NOMO-1 treated with dmso at 0.1 percent for 144 hours (cell line): ENCODE data around the gene MFNG.
A peak's percentile ranks its signal among the peaks of the same experiment; 100 is the strongest.

Experiments used
- DNase-seq: peaks from one replicate; lab custom pipeline; 2025; ENCODE audit not compliant: unreplicated experiment; lab: John Stamatoyannopoulos, UW

MFNG gene

DNA sequence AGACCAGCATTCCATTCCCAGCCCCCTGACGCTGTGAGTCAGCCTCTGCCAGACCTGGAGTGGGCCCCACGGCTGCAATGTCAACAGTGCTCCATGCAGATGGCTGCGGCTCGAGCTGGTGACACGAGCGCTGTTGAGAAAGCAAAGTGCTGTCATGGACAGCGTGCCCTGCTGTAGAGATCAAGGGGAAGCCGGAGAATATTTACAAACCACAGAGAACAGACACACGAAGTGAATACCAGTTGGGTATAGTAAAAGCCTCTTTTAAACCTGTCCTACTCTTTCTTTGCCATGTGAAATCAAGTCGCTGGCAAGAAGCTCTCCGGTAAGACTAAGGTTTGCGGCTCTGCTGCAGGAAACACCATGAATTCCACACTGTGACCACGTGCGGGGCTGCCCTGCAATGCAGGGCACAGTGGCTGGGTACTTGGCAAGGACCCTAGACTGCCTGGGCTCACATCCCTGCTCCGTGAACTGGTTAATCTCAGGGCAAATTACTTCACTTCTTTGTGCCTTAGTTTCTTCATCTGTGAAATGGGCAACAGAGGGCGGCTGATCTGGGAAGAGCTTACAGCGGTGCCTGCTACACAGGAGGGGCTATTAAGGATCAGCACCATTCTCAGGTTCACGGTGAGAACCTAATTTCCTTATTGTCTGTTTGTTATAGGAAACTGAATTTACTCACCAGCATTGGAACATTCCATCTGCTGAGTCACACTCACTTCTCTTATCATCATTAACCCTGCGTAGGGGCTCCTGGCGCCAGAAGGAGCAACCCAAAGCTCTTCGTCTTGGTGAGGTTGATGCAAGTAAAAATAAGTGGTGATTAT is 31.1 kb downstream of the MFNG start:
- DNase-seq, result no peak

DNA sequence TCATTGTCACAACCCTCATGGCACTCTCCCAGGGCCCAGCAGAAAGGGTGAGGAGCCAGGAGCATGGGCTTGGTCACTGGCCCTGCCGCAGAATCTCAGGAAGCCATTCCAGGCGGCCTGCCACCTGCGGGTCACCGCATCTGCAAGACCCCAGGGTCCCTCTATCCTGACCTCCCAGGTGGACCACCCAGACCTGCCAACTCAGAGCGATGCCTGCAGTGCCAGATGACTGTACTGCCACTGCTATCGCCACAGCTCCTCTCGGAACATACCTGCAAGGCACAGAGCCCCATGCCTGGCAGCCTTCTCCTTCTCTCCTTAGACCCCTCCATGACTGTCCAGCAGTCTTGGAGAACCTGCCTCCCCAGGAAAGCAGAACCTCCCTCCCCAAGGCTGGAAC is 32.5 kb downstream of the MFNG start:
- DNase-seq, result no peak

DNA sequence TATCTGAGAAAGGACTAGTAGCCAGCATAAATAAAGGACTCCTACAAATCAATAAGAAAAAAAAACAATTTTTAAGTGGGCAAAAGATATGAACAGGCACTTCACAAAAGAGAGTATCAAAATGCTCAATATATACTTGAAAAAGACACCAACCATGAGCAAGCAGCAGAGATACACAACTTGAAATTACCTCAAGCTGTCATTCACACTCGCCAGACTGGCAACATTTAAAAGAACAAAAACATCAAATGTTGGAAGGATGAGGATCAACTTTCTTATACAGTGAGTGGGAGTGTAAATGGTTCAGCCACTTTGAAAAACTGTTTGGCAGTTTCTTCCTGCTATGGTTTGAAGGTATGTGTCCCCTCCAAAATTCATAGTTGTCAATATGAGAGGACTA is 35.0 kb downstream of the MFNG start:
- DNase-seq, result no peak

DNA sequence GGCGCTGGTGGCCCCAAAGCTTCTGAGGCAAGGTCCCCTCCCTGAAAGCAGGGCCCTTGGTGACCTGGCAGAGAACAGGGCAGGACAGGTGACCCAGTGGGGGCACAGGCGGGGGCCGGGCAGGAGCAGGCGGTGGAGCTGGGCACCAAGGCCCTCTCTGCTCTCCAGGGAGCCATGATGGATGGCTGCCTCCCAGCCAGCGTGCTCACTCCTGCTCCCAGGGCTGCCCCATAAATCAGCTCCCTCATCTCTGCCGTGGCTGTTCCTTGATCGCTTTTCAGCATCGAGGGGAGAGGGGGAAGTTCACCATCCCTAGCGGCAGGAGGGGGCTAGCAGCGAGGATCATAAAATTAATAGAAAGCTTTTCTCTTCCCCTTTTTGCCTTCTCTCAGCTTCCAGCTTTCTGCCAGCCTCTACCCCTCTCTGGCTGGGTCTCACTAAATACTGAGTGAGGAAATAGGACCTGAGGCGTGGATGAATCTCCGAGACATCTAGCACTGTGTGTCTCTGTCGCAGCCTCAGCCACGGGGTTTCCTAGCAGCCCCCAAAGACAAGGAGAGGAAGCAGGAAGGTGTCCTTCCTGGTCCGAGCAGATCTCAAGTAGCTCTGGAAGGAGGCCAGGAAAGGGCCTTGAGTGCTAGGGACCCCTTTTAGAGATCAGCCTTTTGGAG is 36.7 kb downstream of the MFNG start:
- peak; percentile 72 for DNase-seq

DNA sequence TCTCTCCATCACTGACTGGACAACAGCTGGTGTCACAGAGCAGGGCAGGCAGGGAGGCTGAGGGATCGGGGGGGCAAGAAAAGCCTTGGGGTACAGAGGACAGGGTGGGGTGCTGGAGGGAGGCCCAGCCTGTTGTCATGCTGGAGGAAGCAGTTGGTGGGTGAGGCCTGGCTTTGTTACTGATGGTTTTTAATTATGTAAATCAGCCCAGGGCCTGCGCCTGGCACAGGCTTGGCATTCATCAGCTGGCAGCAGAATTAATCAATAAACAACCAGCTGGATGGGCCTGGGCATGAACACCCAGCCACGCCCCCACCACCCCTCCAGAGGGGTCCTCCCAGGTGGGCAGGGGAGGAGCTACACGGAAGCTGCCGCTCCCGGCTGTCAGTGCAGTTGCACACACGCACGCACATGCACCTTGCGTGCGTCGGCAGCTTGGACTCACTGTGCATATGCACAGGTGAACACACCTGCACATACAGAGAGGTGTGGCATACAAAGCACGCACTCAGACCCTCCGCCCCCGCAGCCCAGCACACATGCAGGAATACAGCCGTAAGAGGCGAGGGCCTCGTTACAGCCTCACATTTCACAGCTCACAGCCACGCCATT is 37.6 kb downstream of the MFNG start:
- DNase-seq, result no peak

DNA sequence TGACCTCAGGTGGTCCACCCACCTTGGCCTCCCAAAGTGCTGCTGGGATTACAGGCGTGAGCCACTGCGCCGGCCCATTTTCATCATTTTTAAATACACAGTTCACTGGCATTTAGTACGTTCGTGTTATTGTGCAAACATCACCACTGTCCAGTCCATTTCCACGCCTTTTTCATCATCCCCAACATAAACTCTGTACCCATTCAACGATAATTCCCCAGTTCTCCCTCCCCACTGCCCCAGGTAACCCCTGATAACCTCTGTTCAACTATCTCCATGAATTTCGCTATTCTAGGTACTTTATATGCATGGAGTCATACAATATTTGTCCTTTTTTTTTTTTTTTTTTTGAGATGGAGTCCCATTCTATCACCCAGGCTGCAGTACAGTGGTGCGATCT is 40.7 kb downstream of the MFNG start:
- DNase-seq, result no peak

DNA sequence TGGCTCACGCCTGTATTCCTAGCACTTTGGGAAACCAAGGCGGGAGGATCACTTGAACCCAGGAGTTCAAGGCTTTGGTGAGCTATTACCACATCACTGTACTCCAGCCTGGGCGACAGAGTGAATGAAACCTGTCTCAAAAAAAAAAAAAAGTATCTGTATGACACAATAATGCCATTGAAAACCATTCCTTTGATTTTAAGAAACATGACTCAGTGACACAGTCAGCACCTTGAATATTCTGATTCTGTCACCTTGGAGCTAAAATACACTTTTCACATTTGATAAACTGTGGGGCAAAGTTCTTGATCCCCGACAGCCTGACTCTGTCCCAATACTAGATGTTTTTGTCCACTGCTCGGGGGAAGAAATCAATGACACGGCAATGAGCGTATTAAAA is 42.2 kb downstream of the MFNG start:
- no peak for DNase-seq

DNA sequence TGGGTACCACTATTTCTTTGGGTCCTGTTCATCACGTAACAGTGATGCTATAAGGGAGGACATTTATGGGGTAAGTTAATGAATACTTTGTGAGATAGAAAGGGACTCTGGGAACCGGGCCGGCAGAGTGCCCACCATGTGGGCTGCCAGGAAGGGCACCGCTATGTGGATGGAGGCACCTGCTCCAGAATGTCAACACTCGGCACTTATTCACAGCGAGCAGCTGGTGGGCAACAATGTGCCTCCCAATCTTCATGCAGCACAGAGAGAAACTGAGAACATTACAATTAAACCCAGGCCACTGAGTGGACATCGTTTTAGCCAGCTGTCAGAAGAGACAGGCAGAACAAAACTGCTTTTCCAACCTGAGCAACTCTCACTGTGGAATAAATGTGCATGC is 43.1 kb downstream of the MFNG start:
- no peak for DNase-seq

DNA sequence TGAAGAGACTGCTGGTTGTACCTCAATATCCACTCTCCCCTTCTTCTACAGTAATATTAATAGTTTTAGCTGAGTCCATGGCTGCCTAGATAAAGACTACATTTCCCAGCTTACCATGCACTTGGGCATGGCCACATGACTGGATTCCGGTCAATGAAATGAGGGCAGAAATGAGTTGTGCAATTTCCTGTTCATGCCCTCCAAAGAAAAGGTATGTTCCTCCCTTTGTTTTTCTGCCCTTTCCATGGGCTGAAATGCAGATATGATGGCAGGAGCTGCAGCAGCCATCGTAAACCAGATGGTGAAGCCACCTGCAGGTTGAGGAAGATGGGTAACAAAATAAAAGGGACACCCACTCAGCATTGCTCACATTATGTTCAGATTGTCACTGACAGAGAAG is 43.6 kb downstream of the MFNG start:
- DNase-seq, result no peak

DNA sequence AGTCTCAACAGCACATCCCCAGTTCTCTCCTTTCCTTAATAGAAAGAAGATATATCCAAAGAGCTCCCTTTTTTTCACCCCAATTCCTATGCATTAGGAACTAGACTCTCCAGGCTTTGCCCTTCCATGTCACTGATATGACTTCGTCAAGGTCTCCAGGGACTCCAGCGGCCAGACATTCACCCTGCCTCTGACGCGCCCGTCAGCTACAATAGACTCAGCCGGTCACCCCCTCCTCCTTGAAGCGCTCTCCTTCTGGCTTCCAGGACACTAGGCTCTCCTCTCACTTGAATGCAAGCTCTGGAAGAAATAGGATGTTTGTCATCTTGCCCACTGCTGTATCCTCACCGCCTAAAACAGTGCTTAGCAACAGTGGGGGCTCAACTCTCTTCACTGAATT is 44.0 kb downstream of the MFNG start:
- DNase-seq, result no peak

DNA sequence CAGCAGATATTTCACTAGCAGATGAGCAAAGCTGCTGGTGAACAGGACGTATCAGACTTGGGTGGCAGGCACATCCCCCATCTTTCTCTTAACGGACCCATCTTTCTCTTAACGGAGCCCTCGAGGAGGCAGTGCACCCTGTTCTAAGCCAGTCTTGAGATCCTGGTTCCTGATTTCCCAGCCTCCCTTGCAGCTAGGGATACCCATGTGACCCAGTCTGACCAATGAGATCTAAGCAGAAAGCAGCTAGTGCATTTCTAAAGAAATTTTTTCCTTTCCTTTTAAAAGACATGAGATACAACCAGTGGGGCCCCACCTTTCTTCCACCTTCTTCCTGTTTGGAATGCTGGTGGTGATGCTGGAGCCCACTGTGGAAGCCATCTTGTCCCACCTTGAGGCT is 45.3 kb downstream of the MFNG start:
- no peak for DNase-seq

DNA sequence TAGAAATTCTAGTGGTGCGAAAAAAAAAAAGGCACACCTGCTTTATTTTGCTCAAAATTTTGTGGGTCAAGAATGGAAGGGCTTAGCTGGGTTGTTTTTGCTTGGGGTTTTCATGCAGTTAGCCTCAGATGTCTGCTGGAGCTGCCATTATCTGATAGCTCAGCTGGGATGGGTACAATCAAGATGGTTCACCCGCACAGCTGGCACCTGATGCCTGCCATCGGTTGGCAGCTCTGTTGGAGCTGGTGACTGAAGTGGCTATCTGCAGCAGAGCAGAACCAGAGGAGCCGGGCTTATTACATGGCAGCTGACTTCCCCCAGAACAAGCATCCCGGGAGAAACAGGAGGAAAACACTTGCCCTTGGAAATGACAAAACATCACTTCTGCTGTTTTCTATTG is 46.8 kb downstream of the MFNG start:
- no peak for DNase-seq

DNA sequence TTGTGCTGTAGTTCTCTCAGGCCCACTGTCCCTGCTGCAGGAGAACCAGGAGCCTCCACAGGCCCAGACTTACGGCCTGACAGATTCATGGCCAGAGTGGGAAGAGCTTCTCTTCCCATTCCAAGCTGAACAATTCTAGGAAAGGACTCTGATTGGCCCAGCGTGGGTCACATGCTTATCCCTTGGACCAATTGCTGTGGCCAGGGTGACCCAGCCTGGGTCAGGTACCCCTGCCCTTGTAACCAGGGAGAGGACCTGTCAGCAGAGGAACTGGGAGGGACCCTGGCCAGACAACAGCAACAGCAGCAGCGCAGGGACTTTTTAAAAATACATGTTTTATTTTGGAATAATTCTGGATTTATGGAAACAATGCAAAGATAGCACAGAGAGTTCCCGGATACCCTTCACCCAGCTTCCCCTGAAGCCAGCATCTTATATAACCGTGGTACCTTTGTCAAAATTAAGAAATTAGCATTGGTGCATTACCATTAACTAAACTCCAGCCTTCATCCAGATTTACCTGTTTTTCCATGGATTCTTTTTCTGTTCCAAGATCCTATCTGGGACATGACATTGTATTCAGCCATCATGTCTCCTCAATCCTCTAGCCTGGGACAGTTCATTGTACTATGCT is 50.1 kb downstream of the MFNG start:
- no peak for DNase-seq

DNA sequence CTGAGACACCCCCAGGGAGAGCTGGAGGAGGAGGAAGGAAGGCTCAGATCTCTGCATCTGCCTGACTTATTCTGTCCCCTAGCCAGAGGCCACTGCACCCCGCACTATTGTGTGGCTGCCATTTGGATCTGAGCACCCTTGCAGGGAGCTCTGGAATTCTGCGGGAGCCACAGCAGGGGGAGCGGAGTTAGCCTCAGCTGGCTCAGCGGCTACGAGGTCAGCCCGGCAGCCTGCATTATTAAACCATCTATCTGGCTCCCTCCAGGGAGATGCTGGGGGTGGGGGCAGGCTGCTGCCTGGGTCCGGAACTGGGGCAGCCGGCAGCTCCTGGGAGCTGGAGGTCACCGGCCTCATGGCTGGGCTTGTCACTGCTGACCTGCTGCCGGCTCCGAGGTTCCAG is 52.4 kb downstream of the MFNG start:
- DNase-seq, result no peak

DNA sequence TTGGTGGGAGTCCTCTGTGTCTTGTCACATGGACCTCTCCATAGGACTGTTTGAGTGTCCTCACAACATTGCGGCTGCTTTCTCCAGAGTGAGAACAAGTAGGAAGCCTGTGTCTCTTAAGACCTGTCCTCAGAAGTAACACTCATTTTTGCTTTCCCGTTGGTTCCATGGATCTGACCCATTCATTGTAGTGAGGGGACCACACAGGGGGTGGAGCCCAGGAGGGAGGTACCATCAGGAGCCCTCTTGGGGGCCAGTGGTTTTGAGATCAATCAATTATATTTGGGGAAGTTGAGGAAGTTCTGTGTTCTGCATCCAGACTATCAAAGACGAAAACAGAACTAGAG is 53.5 kb downstream of the MFNG start:
- no peak for DNase-seq

DNA sequence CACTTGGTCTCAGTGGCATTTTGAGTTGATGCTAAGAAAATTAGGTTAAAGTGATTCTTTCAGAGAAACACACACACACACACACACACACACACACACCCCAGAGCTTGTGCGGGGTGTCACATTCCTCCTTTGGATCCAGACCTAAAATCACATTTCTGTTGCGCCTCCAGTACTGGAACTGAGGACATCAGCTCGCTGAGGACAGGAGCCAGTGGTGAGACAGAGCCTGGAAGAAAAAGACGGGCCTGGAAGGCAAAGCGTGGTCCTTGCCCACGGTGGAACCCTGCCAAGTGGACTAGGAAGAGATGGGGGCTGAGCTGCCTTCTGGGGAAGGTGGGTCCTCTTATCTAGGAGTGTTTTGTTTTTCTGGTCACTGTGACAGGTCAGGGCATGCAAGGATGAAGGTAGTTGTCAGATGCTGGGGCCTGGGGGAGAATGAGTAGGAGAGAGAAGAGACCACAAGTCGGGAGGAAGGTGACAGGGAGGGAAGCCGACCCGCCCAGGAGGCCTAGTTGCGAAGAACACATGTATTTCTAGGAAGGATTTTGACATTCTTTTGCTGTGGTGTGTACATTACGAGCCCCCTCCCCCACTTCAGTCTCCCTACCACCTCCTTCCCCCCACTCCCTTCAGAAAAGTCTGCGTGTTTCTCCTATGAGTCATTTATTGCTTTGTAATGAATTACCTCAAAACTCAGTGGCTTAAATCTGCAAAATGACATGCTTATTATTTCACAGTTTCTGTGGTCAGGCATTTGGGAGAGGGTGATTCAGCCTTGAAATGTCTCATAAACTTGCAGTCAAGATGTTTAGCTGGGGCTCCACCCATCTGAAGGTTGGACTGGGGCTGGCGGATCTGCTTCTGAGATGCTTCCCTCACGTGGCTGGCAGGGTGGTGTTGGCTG is 54.1 kb downstream of the MFNG start:
- DNase-seq, result peak; percentile 56

DNA sequence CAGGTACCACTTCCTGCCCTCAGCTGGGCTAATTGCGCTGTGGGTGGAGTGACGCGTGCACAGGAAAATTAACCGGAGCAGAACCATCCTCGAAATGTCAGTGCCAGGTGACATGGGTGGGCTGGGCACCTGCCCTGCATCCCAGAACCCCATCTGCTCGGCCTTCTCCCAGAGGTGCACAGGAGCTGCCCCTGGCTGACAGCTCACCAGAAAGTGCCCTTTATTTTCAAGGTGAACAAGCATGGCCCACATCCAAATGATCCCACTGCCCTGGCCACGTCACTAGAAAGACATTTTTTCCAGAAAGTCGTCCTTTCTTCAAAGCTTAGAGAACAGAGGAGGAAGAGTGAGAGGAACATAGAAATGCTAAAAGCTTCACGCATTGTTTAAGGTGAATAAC is 54.8 kb downstream of the MFNG start:
- DNase-seq, result no peak

DNA sequence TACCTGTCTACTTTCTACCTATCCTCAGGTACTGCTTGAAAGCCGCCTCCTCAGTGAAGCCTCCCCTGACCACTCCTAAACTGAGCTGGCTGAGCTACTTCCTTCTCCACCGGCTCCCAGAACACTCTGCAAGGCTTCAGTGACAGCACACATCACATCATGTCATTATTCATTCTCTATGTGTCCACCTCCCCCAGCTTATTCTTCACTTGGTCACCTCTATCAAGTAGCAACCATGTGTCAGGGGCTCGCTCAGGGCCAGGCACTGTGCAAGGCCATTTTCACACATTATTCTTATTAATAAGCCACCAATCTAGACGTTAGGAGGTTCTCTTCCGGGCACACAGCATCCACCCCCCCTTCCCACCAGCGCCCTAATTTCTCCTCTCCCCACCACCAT is 55.2 kb downstream of the MFNG start:
- DNase-seq, result no peak

DNA sequence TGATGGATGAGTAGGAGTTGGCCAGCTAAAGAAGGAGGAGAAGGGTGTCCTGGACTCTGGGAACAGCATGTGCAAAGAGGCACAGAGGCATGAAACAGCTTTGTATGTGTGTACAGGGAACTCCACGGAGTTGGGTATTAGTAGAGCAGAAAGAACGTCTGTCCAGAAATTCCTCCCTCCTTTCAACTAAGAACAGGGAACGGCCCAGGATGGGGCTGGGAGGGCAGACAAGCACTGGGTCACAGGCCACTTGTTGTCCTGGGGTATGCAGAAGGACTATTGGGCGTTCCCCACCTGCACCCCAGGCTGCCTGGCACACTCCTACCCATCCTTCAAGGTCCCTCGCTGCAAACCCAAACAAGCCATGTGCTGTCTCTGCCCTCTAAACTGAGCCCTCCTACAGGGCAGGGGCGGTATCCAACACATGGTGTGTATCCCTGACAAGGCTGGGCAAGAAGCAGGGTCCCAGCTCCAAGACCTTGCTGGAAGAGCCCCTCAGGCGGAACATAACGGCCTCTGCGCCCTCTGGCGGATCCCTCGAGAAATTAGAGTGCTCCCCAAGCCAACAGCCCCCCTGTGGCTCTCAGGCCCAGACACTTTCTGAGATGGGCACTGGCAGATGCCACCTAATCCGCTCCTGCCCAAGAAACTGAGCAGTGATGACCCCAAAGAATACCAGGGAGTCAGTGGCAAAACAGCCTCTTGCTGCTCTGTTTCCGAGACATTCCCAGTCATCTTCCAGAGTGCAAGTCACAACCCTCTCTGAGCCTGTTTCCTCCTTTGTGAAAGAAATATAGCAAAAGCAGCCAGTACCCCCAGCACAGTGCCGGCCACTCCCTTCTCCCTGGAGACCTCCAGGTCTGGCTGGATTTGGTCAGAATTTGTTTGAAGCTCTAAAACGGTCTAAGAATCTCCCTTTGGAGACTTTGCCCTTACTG is 57.3 kb downstream of the MFNG start:
- no peak for DNase-seq
